Nephron (organoid): ENCODE measurements around the gene HBE1.

Experiments
- H3K27ac Mint-ChIP-seq, 3 experiments: 2 replicates each; pipeline ENCODE4 v1.8.0; 2020; ENCODE audit warnings: mixed read lengths in 3 of 3, mild to moderate bottlenecking in 2 of 3, moderate library complexity in 1 of 3
- H3K27me3 Mint-ChIP-seq: 2 replicates; pipeline ENCODE4 v1.8.0; 2021; ENCODE audit warnings: low read depth, mild to moderate bottlenecking, moderate library complexity, mixed read lengths
- H3K36me3 Mint-ChIP-seq: 2 replicates; pipeline ENCODE4 v1.8.0; 2020; ENCODE audit warnings: low read depth, mixed read lengths
- H3K4me1 Mint-ChIP-seq: 2 replicates; pipeline ENCODE4 v1.8.0; 2020; ENCODE audit warnings: mixed read lengths
- H3K4me3 Mint-ChIP-seq, 3 experiments: 2 replicates each; pipeline ENCODE4 v1.8.0; 2020; ENCODE audit warnings: mild to moderate bottlenecking in 3 of 3, mixed read lengths in 3 of 3, moderate library complexity in 2 of 3
- H3K9me3 Mint-ChIP-seq: 2 replicates; pipeline ENCODE4 v1.8.0; 2020; ENCODE audit warnings: mixed read lengths
- TF ChIP-seq, protein P1 (sequence below), 3 experiments: fragments of 200-600 bp; sonication (generic); IDR thresholded peaks; one replicate each; pipeline ENCODE4 v1.5.0; 2021; ENCODE audit warnings: antibody characterized with exemption in 3 of 3; ENCODE audit not compliant: unreplicated experiment in 3 of 3

The HBE1 gene

DNA sequence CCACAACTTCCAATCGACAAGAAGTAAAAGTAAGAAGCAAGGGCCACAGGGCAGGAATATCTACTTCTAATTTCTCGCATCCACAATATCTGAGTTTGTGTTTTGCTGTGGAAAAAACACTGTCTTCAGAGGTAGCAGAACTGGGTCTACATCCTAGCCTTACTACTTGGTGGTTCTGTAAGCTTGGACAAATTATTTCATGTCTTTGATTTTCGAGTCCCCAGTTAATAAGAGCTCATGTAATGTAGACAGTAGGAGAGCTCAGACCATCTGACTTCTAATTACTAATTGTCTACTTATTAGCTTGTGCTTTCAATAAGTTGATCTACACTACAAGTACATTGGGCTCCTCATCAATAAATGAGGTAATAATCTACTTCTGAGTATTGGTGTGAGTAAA is 13.3 kb upstream of the HBE1 start:
- TF ChIP-seq, protein P1, sequence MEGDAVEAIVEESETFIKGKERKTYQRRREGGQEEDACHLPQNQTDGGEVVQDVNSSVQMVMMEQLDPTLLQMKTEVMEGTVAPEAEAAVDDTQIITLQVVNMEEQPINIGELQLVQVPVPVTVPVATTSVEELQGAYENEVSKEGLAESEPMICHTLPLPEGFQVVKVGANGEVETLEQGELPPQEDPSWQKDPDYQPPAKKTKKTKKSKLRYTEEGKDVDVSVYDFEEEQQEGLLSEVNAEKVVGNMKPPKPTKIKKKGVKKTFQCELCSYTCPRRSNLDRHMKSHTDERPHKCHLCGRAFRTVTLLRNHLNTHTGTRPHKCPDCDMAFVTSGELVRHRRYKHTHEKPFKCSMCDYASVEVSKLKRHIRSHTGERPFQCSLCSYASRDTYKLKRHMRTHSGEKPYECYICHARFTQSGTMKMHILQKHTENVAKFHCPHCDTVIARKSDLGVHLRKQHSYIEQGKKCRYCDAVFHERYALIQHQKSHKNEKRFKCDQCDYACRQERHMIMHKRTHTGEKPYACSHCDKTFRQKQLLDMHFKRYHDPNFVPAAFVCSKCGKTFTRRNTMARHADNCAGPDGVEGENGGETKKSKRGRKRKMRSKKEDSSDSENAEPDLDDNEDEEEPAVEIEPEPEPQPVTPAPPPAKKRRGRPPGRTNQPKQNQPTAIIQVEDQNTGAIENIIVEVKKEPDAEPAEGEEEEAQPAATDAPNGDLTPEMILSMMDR (IDR thresholded peaks at IDR 0.05; ENCODE audit: unreplicated experiment in 3 of 3): no peak
- Mint-ChIP-seq H3K27ac (no peak overlapping the region), H3K4me3 (no peak overlapping the region), H3K4me1 (no peaks in the 10 kb centered on the region), H3K36me3 (no peaks in the 10 kb centered on the region), H3K9me3 (no peaks in the 10 kb centered on the region), H3K27me3 (no peaks in the 10 kb centered on the region)

DNA sequence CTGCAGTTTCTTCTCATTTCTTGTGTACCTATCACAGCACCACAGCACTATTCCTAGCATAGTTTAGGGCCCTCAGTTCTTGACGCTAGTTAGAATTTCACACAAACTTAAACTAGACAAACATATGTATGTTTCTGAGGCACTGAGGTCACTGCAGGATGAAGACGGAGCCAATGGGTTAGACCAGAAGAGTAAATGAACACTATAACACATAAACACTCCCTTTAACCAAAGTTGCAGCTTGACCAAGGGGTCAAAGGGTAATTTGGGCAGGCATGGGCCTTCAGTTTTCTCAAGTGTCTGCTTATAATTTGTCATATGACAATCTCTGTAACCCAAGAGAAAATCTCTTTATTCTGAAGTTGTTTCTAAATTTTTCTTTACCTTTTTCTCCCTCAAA is 12.9 kb upstream of the HBE1 start:
- Mint-ChIP-seq H3K9me3 (no peaks in the 10 kb centered on the region), H3K4me1 (no peaks in the 10 kb centered on the region), H3K27me3 (no peaks in the 10 kb centered on the region), H3K4me3 (no peak overlapping the region), H3K36me3 (no peaks in the 10 kb centered on the region), H3K27ac (no peak overlapping the region)
- TF ChIP-seq, protein P1 (IDR thresholded peaks at IDR 0.05; ENCODE audit: unreplicated experiment in 3 of 3): no peak

DNA sequence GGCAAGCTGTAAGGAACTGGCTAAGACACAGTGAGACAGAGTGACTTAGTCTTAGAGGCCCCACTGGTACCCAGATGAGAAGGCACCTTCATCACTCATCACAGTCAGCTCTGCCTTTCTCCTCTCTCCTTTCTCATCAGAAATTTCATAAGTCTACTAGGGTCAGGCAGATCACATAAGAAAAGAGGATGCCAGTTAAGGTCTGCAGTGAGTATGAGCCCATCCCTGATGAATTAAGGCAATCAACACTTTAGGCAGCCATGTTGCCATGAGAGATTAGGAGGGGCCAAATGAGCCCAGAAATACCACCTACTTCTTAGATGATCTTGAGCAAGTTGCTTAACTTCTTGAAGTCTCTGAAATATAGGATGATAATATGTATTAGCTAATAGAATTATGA is 11.9 kb upstream of the HBE1 start:
- no peaks in the 10 kb centered on the region for H3K27me3 Mint-ChIP-seq
- H3K4me1 Mint-ChIP-seq: no peaks in the 10 kb centered on the region
- H3K27ac Mint-ChIP-seq: no peak overlapping the region
- TF ChIP-seq, protein P1 (IDR thresholded peaks at IDR 0.05; ENCODE audit: unreplicated experiment in 3 of 3): no peak
- no peaks in the 10 kb centered on the region for H3K36me3 Mint-ChIP-seq
- H3K9me3 Mint-ChIP-seq: no peaks in the 10 kb centered on the region
- no peak overlapping the region for H3K4me3 Mint-ChIP-seq

DNA sequence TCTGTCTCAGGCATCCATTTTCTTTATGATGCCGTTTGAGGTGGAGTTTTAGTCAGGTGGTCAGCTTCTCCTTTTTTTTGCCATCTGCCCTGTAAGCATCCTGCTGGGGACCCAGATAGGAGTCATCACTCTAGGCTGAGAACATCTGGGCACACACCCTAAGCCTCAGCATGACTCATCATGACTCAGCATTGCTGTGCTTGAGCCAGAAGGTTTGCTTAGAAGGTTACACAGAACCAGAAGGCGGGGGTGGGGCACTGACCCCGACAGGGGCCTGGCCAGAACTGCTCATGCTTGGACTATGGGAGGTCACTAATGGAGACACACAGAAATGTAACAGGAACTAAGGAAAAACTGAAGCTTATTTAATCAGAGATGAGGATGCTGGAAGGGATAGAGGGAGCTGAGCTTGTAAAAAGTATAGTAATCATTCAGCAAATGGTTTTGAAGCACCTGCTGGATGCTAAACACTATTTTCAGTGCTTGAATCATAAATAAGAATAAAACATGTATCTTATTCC is 10.9 kb upstream of the HBE1 start:
- Mint-ChIP-seq H3K9me3 (no peaks in the 10 kb centered on the region), H3K4me1 (no peaks in the 10 kb centered on the region), H3K27me3 (no peaks in the 10 kb centered on the region)

DNA sequence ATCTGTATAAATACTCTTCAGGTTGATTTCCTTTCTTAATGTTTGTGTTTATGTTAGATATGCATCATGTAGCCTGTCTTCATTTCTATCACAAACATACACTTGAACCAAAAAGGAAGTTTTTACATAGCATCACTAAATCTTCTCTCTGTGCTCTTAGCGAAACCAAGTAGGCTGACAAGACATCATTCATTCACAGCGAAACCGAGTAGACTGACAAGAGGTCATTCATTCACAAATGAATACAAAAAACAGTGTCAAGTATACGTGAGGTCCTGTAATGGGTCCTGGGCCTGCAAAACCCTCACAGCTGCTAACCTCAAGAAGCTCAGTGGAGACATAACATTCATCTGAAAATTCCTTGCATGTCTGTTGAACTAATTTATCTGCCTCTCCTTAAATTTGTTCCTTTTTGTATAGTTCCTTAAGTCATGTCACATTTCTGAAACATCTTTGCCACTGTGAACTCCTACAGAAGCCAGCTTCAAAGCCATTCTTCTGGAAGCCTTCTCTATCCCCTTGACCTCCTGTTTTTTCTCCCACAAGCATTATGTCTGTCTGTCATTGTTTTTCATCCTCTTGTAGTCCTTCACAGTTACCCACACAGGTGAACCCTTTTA is 9.8 kb upstream of the HBE1 start:
- TF ChIP-seq, protein P1 (IDR thresholded peaks at IDR 0.05; ENCODE audit: unreplicated experiment in 3 of 3): no peak
- H3K27me3 Mint-ChIP-seq: no peaks in the 10 kb centered on the region

More for the DNA sequence above, 10.9 kb upstream of the HBE1 start:
- TF ChIP-seq, protein P1 (IDR thresholded peaks at IDR 0.05; ENCODE audit: unreplicated experiment in 3 of 3): no peak
- Mint-ChIP-seq H3K36me3 (no peaks in the 10 kb centered on the region), H3K4me3 (no peak overlapping the region), H3K27ac (no peak overlapping the region)

DNA sequence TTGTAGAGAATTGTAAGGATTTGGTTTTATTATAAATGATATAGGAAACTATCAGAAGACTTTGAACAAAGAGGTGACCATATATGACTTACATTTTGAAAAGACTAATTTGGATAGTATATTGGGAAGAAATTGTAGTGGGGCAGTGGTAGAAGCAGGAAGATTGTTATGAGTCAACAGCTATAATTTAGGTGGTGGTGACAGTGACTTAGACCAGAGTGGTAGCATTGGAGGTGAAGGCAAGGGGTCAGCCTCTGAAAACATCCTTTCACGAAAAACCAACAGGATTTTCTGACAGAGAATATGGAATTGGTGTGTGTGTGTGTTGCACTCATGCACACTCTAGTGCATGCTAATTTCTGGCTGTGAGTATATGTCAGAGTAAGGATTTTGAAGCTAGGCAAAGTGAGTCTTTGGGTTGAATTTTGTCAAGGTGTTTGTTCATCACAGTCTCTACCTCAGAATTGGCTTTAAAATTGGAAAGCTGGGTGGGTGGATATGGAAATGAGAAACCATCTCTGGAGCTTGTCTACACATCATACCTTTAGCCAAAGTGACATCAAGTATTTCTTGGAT is 8.2 kb upstream of the HBE1 start:
- Mint-ChIP-seq H3K9me3 (no peaks in the 10 kb centered on the region), H3K4me3 (no peak overlapping the region), H3K27me3 (no peaks in the 10 kb centered on the region), H3K36me3 (no peaks in the 10 kb centered on the region), H3K4me1 (no peaks in the 10 kb centered on the region), H3K27ac (no peak overlapping the region)
- TF ChIP-seq, protein P1 (IDR thresholded peaks at IDR 0.05; ENCODE audit: unreplicated experiment in 3 of 3): no peak

More for the DNA sequence above, 9.8 kb upstream of the HBE1 start:
- H3K4me1 Mint-ChIP-seq: no peaks in the 10 kb centered on the region
- no peaks in the 10 kb centered on the region for H3K9me3 Mint-ChIP-seq
- no peaks in the 10 kb centered on the region for H3K36me3 Mint-ChIP-seq
- H3K4me3 Mint-ChIP-seq: no peak overlapping the region
- H3K27ac Mint-ChIP-seq: no peak overlapping the region
